Measurements from ENCODE around the gene TMEM117. TPM values are rescaled to one million over a fixed set of nuclear protein-coding genes. Genes with fewer than 3 reads are reported as not detected.

Gene TMEM117
- total and polyA plus RNA-seq, 8 donors: 1.8 to 6.1 (median 4.0) TPM

GRCh38 chr12:43882578-43883178 is 46.8 kb downstream of the TMEM117 start:
- Histone ChIP-seq H3K4me3 (no peak overlapping the region), H3K4me1 (no peaks in the 10 kb centered on the region), H3K27me3 (no peaks in the 10 kb centered on the region), H3K9me3 (no peaks in the 10 kb centered on the region), H3K27ac (no peak overlapping the region), H3K36me3 (no peaks in the 10 kb centered on the region)
- FAIRE-seq (peak; percentile 94), DNase-seq (peak in 2 of 6 donors; percentile 8 to 22), ATAC-seq (peak; percentile 87 to 94 (median 91))
- 9 to 10% methylated on average over 2 of the region's 2 CpGs for WGBS, 2 donors
- intact Hi-C loops (cut with DNase I): loop anchor here in 1 of 3 donors (10.0 kb wide), 1 partner anchor 438 kb away; no protein-coding TSS in a partner anchor
- TF ChIP-seq, protein P1, sequence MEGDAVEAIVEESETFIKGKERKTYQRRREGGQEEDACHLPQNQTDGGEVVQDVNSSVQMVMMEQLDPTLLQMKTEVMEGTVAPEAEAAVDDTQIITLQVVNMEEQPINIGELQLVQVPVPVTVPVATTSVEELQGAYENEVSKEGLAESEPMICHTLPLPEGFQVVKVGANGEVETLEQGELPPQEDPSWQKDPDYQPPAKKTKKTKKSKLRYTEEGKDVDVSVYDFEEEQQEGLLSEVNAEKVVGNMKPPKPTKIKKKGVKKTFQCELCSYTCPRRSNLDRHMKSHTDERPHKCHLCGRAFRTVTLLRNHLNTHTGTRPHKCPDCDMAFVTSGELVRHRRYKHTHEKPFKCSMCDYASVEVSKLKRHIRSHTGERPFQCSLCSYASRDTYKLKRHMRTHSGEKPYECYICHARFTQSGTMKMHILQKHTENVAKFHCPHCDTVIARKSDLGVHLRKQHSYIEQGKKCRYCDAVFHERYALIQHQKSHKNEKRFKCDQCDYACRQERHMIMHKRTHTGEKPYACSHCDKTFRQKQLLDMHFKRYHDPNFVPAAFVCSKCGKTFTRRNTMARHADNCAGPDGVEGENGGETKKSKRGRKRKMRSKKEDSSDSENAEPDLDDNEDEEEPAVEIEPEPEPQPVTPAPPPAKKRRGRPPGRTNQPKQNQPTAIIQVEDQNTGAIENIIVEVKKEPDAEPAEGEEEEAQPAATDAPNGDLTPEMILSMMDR (IDR thresholded peaks at IDR 0.05): peak in 3 of 4 donors; percentile 24 to 60 (median 58)

DNA sequence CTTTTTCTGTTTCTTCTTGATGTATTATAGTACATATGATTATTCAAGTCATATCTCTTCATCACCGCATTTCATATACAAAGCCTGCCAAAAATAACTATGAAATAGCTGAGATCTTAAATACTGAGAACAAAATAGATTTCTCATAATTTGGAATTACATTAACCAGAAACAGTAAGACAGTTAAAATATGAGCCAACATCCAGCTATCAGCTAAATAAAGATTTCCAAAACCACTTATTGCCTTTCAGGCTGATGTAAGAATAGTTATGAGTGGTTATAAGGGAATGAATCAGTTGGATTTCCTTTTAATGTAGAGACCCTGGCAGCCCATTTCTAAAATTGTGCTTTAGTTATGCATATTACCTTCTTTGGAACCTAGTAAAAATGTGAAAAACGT is 47.4 kb downstream of the TMEM117 start:
- H3K36me3 ChIP-seq: no peaks in the 10 kb centered on the region
- intact Hi-C loops (cut with DNase I): loop anchor here in 1 of 3 donors (10.0 kb wide), 1 partner anchor 439 kb away; no protein-coding TSS in a partner anchor
- ATAC-seq (no peak), FAIRE-seq (no peak), DNase-seq (no peak)
- H3K4me3 ChIP-seq: no peak overlapping the region
- H3K27ac ChIP-seq: no peak overlapping the region
- no peaks in the 10 kb centered on the region for H3K27me3 ChIP-seq
- H3K9me3 ChIP-seq: no peaks in the 10 kb centered on the region
- TF ChIP-seq, protein P1 (IDR thresholded peaks at IDR 0.05): no peak
- H3K4me1 ChIP-seq: no peaks in the 10 kb centered on the region
- WGBS, 2 donors: 54 to 66% methylated on average over 2 of the region's 2 CpGs

GRCh38 chr12:43883748-43884147 is 47.9 kb downstream of the TMEM117 start:
- Histone ChIP-seq H3K36me3 (no peaks in the 10 kb centered on the region), H3K27ac (no peak overlapping the region), H3K27me3 (no peaks in the 10 kb centered on the region), H3K4me3 (no peak overlapping the region), H3K4me1 (no peaks in the 10 kb centered on the region), H3K9me3 (no peaks in the 10 kb centered on the region)
- ATAC-seq (no peak), DNase-seq (no peak), FAIRE-seq (no peak)
- TF ChIP-seq, protein P1 (IDR thresholded peaks at IDR 0.05): no peak
- WGBS, 2 donors: 85 to 100% methylated on average over 2 of the region's 2 CpGs
- intact Hi-C loops (cut with DNase I): loop anchor here in 1 of 3 donors (10.0 kb wide), 1 partner anchor 439 kb away; no protein-coding TSS in a partner anchor

- DNase-seq: peak in 1 of 6 donors; percentile 10
- no peak for FAIRE-seq
- WGBS, 2 donors: 88 to 89% methylated on average over 8 of the region's 8 CpGs
- TF ChIP-seq, protein P1 (IDR thresholded peaks at IDR 0.05): no peak
- Histone ChIP-seq H3K27ac (no peak overlapping the region), H3K9me3 (no peaks in the 10 kb centered on the region), H3K4me1 (no peaks in the 10 kb centered on the region), H3K27me3 (no peaks in the 10 kb centered on the region), H3K36me3 (no peaks in the 10 kb centered on the region), H3K4me3 (no peak overlapping the region)
- intact Hi-C loops (cut with DNase I): loop anchor here in 1 of 3 donors (10.0 kb wide), 1 partner anchor 440 kb away; no protein-coding TSS in a partner anchor
- peak in 3 of 4 donors; percentile 43 to 87 (median 84) for ATAC-seq
Observed at GRCh38 chr12:43884683-43885410, 49.0 kb downstream of the TMEM117 start.

Measured in pancreas (tissue), 10 donors.